Endothelial cell of umbilical vein (primary cell): ENCODE results near the gene CNTNAP2. TPM values are rescaled to one million over a fixed set of nuclear protein-coding genes. Genes with fewer than 3 reads are reported as not detected.

Source experiments
- BruUV-seq: library from RNA; stranded (reverse); fragments of 400-500 nt; replicated peaks from 2 replicates; lab custom pipeline; 2021; lab: Mats Ljungman, UMichigan
- CTCF ChIA-PET: fragments of 300-600, 350-600 bp; sonication (Branson Sonifier 250); formaldehyde crosslinking; loops from one replicate; lab custom pipeline; 2021; ENCODE audit warnings: antibody characterized with exemption, inconsistent platforms; lab: Charles Lee
- POLR2A ChIA-PET: fragments of 300-600, 350-600 bp; sonication (Branson Sonifier 250); formaldehyde crosslinking; loops from one replicate; lab custom pipeline; 2021; ENCODE audit warnings: antibody characterized with exemption, inconsistent platforms; lab: Charles Lee
- DNase-seq: peaks from one replicate; pipeline ENCODE4 v3.0.0-alpha.2; 2011; ENCODE audit warnings: low read depth, low spot score
- FAIRE-seq: peaks from 2 replicates; lab custom pipeline; 2011; peaks lifted over from hg19 to GRCh38; lab: Jason Lieb, UNC
- H2AFZ ChIP-seq: 2 replicates; pipeline ENCODE4 v1.6.0; 2012; ENCODE audit warnings: low read depth, low read length, control low read depth, inconsistent platforms
- H3K27ac ChIP-seq: 2 replicates; pipeline ENCODE4 v1.5.1; 2011; ENCODE audit warnings: low read depth, mild to moderate bottlenecking, control low read depth, low read length, moderate library complexity; ENCODE audit not compliant: insufficient read depth
- H3K27me3 ChIP-seq, 2 experiments: 2 replicates each; pipeline versions ENCODE4 v1.6.0 to v1.6.1; 2011; ENCODE audit warnings: low read length in 2 of 2, mixed read lengths in 1 of 2; ENCODE audit not compliant: control insufficient read depth in 2 of 2, insufficient read depth in 2 of 2
- H3K36me3 ChIP-seq, 2 experiments: 2 replicates in 1 of 2; 3 replicates in 1 of 2; pipeline ENCODE4 v1.5.1; 2011; ENCODE audit warnings: low read length in 2 of 2, mild to moderate bottlenecking in 1 of 2, moderate library complexity in 1 of 2; ENCODE audit not compliant: control insufficient read depth in 2 of 2, insufficient read depth in 2 of 2; ENCODE audit errors: extremely low read depth in 1 of 2
- H3K4me1 ChIP-seq: 3 replicates; pipeline ENCODE4 v1.5.1; 2011; ENCODE audit warnings: mild to moderate bottlenecking, low read length; ENCODE audit not compliant: control insufficient read depth, insufficient read depth; ENCODE audit errors: extremely low read depth
- H3K4me2 ChIP-seq: 2 replicates; pipeline ENCODE4 v1.6.1; 2011; ENCODE audit warnings: low read length, control low read depth, mixed read lengths; ENCODE audit not compliant: insufficient read depth
- H3K4me3 ChIP-seq, 3 experiments: fragments of 200-600 bp in 1 of 3; sonication (generic), shearing (Covaris generic) in 1 of 3; replicated peaks in 1 of 3; 2 replicates each; pipeline ENCODE4 v1.5.1; 2011 to 2016; ENCODE audit warnings: control low read depth in 3 of 3, low read length in 3 of 3, mild to moderate bottlenecking in 2 of 3, inconsistent platforms in 1 of 3, low read depth in 1 of 3, moderate library complexity in 1 of 3; ENCODE audit not compliant: insufficient read depth in 1 of 3
- H3K79me2 ChIP-seq: 2 replicates; pipeline ENCODE4 v1.6.0; 2012; ENCODE audit warnings: low read length, inconsistent platforms; ENCODE audit not compliant: control insufficient read depth, insufficient read depth
- H3K9ac ChIP-seq: replicated peaks from 2 replicates; pipeline ENCODE3; 2011; ENCODE audit warnings: low read length, control low read depth; ENCODE audit not compliant: insufficient read depth; ENCODE audit errors: extremely low read depth
- H3K9me1 ChIP-seq: replicated peaks from 3 replicates; pipeline ENCODE4 v1.6.0; 2011; ENCODE audit warnings: mild to moderate bottlenecking, low read length; ENCODE audit not compliant: control insufficient read depth, insufficient read depth; ENCODE audit errors: extremely low read depth
- H3K9me3 ChIP-seq: replicated peaks from 2 replicates; pipeline ENCODE4 v1.5.1; 2012; ENCODE audit warnings: low read length, inconsistent platforms; ENCODE audit not compliant: control insufficient read depth, insufficient read depth
- H4K20me1 ChIP-seq: replicated peaks from 2 replicates; pipeline ENCODE3; 2011; ENCODE audit warnings: mild to moderate bottlenecking, low read length; ENCODE audit not compliant: control insufficient read depth, insufficient read depth; ENCODE audit errors: extremely low read depth
- CTCF ChIP-seq, 2 donors: IDR thresholded peaks; 1 replicate in 1 of 2; 2 replicates in 1 of 2; pipeline ENCODE4 v1.5.1; 2011; ENCODE audit warnings: low read length in 2 of 2, mild to moderate bottlenecking in 2 of 2, moderate library complexity in 2 of 2, control low read depth in 1 of 2, inconsistent platforms in 1 of 2, low read depth in 1 of 2; ENCODE audit not compliant: insufficient read depth in 1 of 2; ENCODE audit errors: extremely low read depth in 1 of 2
- EZH2 ChIP-seq: IDR thresholded peaks from 2 replicates; pipeline ENCODE4 v1.6.1; 2012; ENCODE audit warnings: borderline replicate concordance, low read depth, mild to moderate bottlenecking, moderate library complexity, low read length, inconsistent platforms; ENCODE audit not compliant: severe bottlenecking
- FOS ChIP-seq: IDR thresholded peaks from 2 replicates; pipeline ENCODE4 v1.6.1; 2011; ENCODE audit warnings: mild to moderate bottlenecking, low read length, moderate library complexity, borderline replicate concordance; ENCODE audit not compliant: insufficient read depth
- GATA2 ChIP-seq: IDR thresholded peaks from 2 replicates; pipeline ENCODE4 v1.7.0; 2011; ENCODE audit warnings: low read depth, mild to moderate bottlenecking, moderate library complexity, mixed read lengths, low read length; ENCODE audit not compliant: insufficient read length, insufficient read depth
- JUN ChIP-seq: IDR thresholded peaks from 2 replicates; pipeline ENCODE4 v1.6.1; 2011; ENCODE audit warnings: borderline replicate concordance, low read depth; ENCODE audit not compliant: insufficient read length, insufficient read depth
- MAX ChIP-seq: IDR thresholded peaks from 2 replicates; pipeline ENCODE4 v1.6.1; 2011; ENCODE audit not compliant: insufficient read depth, insufficient read length
- MYC ChIP-seq: IDR thresholded peaks from one replicate; pipeline ENCODE4 v1.6.1; 2011; ENCODE audit warnings: mild to moderate bottlenecking, low read depth, low read length
- POLR2A ChIP-seq: IDR thresholded peaks from 2 replicates; pipeline ENCODE4 v1.6.1; 2012; ENCODE audit warnings: low read depth, mild to moderate bottlenecking, control low read depth, low read length
- POLR2AphosphoS5 ChIP-seq: IDR thresholded peaks from 2 replicates; pipeline ENCODE4 v1.6.1; 2012; ENCODE audit warnings: low read depth, mild to moderate bottlenecking, control low read depth, low read length, moderate library complexity; ENCODE audit not compliant: insufficient read depth
- dilution Hi-C: fragments of 300-500 bp; cut with MboI; formaldehyde crosslinking; loops from one replicate; pipeline ENCODE4 v1.15.0; 2019; ENCODE audit warnings: low sequenced_read_pairs; ENCODE audit not compliant: extremely low pct_ligation_motif_present
- intact Hi-C: fragments of 100-400 bp; cut with micrococcal nuclease; formaldehyde crosslinking; loops from one replicate; pipeline ENCODE4 v1.10.0; 2022
- polyA plus RNA-seq, 4 experiments: library from polyadenylated mRNA; depleted of rRNA in 3 of 4; stranded (reverse) in 3 of 4; unstranded in 1 of 4; fragments of >200 nt; gene quantifications; 2 replicates each; pipeline versions ENCODE4 v1.2.1 to v1.2.3, GENCODE V29; 2011 to 2012; ENCODE audit warnings: missing spikeins in 1 of 4
- total RNA-seq: library from RNA; stranded (reverse); gene quantifications from 2 replicates; pipeline ENCODE4 v1.2.3, GENCODE V29; 2021

CNTNAP2 gene
- total and polyA plus RNA-seq, 2 donors (not counting 3 experiments of a cell fraction or from before 2014, with no cell fraction given) = not detected

- no peak for DNase-seq
- no peak overlapping the region for H3K4me3 ChIP-seq
- H2AFZ ChIP-seq = no peak overlapping the region
- H3K4me1 ChIP-seq = no peaks in the 10 kb centered on the region
- H3K9me3 ChIP-seq = no peaks in the 10 kb centered on the region
- ChIA-PET CTCF (no interaction called here), POLR2A (no interaction called here)
- no peaks in the 10 kb centered on the region for H3K9me1 ChIP-seq
- dilution Hi-C loops (no loop called here), intact Hi-C loops (no loop called here)
- no peaks in the 10 kb centered on the region for H4K20me1 ChIP-seq
- no peak overlapping the region for H3K27ac ChIP-seq
- no peak overlapping the region for H3K4me2 ChIP-seq
- no peak for FAIRE-seq
- BruUV-seq = no TSS peak
- H3K36me3 ChIP-seq = no peaks in the 10 kb centered on the region
- TF ChIP-seq POLR2A (no peak), MYC (no peak), POLR2AphosphoS5 (no peak), CTCF (IDR thresholded peaks at IDR 0.05; ENCODE audit: extremely low read depth in 1 of 2, insufficient read depth in 1 of 2, low read depth in 1 of 2, low read length in 2 of 2) (no peak), GATA2 (no peak), JUN (no peak), FOS (no peak), MAX (no peak), EZH2 (no peak)
- H3K9ac ChIP-seq = no peak overlapping the region
- H3K79me2 ChIP-seq = no peaks in the 10 kb centered on the region
- no peaks in the 10 kb centered on the region for H3K27me3 ChIP-seq
These were observed 397.7 kb downstream of the CNTNAP2 start for GRCh38 chr7:146514304-146514703.
